Placental epithelial cell (primary cell): ENCODE results near the gene ART3. TPM values are rescaled to one million over a fixed set of nuclear protein-coding genes. Genes with fewer than 3 reads are reported as not detected.

Experiments
- total RNA-seq: library from RNA; depleted of rRNA; stranded (reverse); fragments of >200 nt; gene quantifications from 2 replicates; pipeline ENCODE4 v1.2.3, GENCODE V29; 2012

ART3 gene, protein sequence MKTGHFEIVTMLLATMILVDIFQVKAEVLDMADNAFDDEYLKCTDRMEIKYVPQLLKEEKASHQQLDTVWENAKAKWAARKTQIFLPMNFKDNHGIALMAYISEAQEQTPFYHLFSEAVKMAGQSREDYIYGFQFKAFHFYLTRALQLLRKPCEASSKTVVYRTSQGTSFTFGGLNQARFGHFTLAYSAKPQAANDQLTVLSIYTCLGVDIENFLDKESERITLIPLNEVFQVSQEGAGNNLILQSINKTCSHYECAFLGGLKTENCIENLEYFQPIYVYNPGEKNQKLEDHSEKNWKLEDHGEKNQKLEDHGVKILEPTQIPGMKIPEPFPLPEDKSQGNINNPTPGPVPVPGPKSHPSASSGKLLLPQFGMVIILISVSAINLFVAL
- total RNA-seq, result not detected in 2 replicates

DNA sequence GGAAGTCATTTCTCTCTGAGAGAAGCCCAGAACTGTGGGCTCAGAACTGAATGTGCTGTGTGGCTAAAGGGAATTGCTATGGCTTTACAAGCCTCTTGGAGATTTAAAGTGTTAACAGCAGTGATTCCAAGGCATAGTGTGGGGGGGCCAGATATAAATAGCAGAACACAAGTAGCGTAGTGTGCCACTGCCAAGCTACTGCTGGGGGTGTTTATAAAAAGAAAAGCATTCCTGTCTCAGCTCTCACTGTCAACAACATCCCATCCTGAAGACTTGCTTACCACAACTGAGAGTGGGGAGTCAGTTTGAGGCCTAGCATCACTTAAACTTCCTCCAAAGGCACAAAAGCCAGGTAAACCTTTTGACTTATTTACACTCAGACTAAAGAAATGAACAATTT lies at the start of gene ART3:
TSS of gene ART3 (plus strand) at position 242 of the 400 bp plus-strand sequence. CDS start 1,181 bp downstream, outside the sequence.

GRCh38 chr4:76035799-76036380 lies 38.6 kb upstream of the ART3 start, which contains the start of gene CXCL11:
Gene CXCL11, minus strand, starts transcription at chr4:76036070. Its CDS starts 83 bp downstream, at chr4:76035987.

GRCh38 chr4:76148142-76148865 lies 73.8 kb downstream of the ART3 start, which contains the start of gene NUP54:
Gene NUP54, minus strand, starts transcription at chr4:76148397. Its CDS starts 23 bp downstream, at chr4:76148374.

Other genes starting within 250 kb of the ART3 start
- gene PPEF2, start 172.3 kb upstream of the ART3 start, total RNA-seq, result under 0.01 TPM in 1 of 2 replicates, not detected in the other
- gene NAAA, start 133.7 kb upstream of the ART3 start, total RNA-seq, result 50.6 and 73.4 TPM in 2 replicates
- 25.5 and 32.6 TPM in 2 replicates for gene SDAD1, start 83.8 kb upstream of the ART3 start, total RNA-seq
- gene CXCL9, start 67.2 kb upstream of the ART3 start, total RNA-seq, result not detected in 2 replicates
- not detected in 2 replicates for gene CXCL10, start 51.2 kb upstream of the ART3 start, total RNA-seq
- gene CXCL11, start 38.6 kb upstream of the ART3 start, total RNA-seq, result not detected in 2 replicates
- 36.9 and 41.2 TPM in 2 replicates for gene NUP54, start 73.7 kb downstream of the ART3 start, total RNA-seq
- 109 and 113 TPM in 2 replicates for gene SCARB2, start 139.1 kb downstream of the ART3 start, total RNA-seq
- 1.4 and 3.1 TPM in 2 replicates for gene FAM47E, start 177.0 kb downstream of the ART3 start, total RNA-seq
- 2.7 and 2.9 TPM in 2 replicates for gene STBD1, start 232.0 kb downstream of the ART3 start, total RNA-seq